ENCODE results near the gene ACOT4.
"Not testable (repeated sequence)": the region's sequence is repeated elsewhere in the genome, so short reads cannot be mapped to it uniquely, and the experiment has no call there.

ACOT4 gene

GRCh38 chr14:73634011-73634833 lies 42.5 kb downstream of the ACOT4 start:
- DNase-seq = no peak

GRCh38 chr14:73636355-73636754 lies 44.7 kb downstream of the ACOT4 start:
- not testable (repeated sequence) for DNase-seq

DNA sequence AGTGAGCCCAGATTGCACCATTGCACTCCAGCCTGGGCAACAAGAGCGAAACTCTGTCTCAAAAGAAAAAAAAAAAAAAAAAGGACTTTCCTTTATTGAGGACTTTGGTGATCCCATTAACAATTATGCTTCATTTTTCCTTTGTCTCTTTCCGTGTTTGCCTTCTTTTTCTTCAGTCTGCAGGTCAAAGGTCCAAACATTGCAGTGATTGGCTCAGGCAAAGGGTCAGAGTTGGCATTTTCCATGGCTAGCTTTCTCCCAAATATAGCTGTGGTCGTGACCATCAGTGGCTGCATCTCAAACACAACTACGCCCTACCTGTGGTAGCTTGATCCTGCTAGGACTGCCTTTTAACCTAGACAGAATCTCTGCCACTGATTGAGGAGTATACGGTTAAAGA lies 46.2 kb downstream of the ACOT4 start:
- DNase-seq = no peak

- DNase-seq = no peak
Measured at GRCh38 chr14:73640796-73641365, 49.2 kb downstream of the ACOT4 start.

DNA sequence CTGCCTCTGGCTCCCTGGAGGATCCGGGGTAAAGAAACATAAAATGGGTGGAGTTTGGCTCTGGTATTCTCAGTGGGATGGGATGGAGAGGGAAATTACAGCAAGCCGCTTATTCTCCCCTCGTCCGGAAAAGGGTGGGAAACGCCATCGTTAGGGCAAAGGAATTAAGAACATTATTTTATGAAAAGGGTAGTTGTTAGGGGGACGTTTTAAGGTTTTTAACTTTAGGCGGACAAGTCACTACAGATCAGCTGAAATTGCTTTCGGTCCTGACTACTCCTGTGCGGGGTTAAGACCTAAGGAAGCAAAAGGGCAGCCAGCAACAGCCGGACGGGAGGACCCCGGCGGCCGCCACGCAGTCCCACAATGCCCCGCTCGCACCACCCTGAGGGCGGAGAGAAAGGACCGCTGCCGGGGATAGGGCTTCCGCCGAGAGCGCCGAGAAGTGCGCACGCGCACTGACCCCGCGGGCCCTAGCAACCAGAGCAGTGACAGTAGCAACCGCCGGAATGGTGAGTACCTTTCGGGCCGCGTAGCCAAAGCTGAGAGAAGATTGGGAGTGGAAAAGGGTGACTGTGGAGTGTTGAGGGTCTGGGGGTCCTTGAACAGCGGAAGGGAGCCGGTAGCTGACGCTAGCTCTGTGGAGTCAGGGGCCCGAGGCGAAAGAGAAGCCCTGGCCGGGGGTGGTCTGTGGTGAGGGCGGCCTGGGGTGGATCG lies 53.0 kb downstream of the ACOT4 start, which contains the start of gene DNAL1:
Gene DNAL1 (plus strand): TSS at position 456 of the 717 bp plus-strand sequence. CDS start 54 bp downstream, at position 510.
- DNase-seq = peak; percentile 85

DNA sequence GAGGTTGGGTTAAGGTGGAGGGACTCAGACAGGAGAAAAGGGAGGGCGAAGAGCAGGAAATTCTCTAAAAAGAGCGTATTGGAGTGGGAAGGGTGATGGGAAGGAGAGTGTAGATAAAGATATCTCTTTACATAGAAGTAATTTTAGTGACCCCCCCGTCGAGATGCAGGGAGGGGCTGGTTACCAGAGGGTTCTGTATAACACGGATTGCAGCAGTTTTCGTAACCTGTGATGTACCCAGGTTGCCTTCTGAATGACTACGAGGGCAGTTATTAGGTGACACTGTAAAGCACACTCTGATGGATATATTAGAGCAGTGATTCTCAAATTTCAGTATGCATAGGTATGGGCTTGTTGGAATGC lies 53.6 kb downstream of the ACOT4 start:
- no peak for DNase-seq

All from activated effector memory CD4-positive, alpha-beta T cell treated with Interleukin-2 at 50 U/mL for 16 hours (primary cell).